HFFc6 (cell line): ENCODE data around the gene THSD7B. TPM values are rescaled to one million over a fixed set of nuclear protein-coding genes. Genes with fewer than 3 reads are reported as not detected.

Experiments used
- DNase-seq: peaks from one replicate; pipeline ENCODE4 v3.0.0-alpha.2; 2018
- H3K27ac Mint-ChIP-seq: 2 replicates; pipeline ENCODE4 v1.8.0; 2020; ENCODE audit warnings: mild to moderate bottlenecking, mixed read lengths
- H3K27me3 Mint-ChIP-seq: 2 replicates; pipeline ENCODE4 v1.8.0; 2021; ENCODE audit warnings: mild to moderate bottlenecking, moderate library complexity, mixed read lengths; ENCODE audit not compliant: insufficient read depth
- H3K36me3 Mint-ChIP-seq: 2 replicates; pipeline ENCODE4 v1.8.0; 2021; ENCODE audit warnings: low read depth, mixed read lengths
- H3K4me1 Mint-ChIP-seq: 2 replicates; pipeline ENCODE4 v1.8.0; 2020; ENCODE audit warnings: low read depth, mixed read lengths
- H3K4me3 Mint-ChIP-seq: 2 replicates; pipeline ENCODE4 v1.8.0; 2020; ENCODE audit warnings: mild to moderate bottlenecking, moderate library complexity, mixed read lengths
- H3K9me3 Mint-ChIP-seq: 2 replicates; pipeline ENCODE4 v1.8.0; 2020; ENCODE audit warnings: mild to moderate bottlenecking, mixed read lengths
- total RNA-seq, 6 experiments: library from RNA; stranded (reverse); fragmentation: NEBNext Ultra II Directional; extraction: Animal tissue kit (Norgen Biotek cat#: 25700); gene quantifications; 2 replicates in 1 of 6; 3 replicates in 5 of 6; pipeline ENCODE4 v1.2.3, GENCODE V29; 2021
- TF ChIP-seq, protein P1 (sequence below): fragments of 200-600 bp; sonication (generic); IDR thresholded peaks from 2 replicates; pipeline ENCODE4 v1.5.0; 2021; ENCODE audit warnings: antibody characterized with exemption, mild to moderate bottlenecking

THSD7B gene
- total RNA-seq, 6 experiments from 2014 or later = 0.10 to 0.25 (median 0.22) TPM; not detected in 2

DNA sequence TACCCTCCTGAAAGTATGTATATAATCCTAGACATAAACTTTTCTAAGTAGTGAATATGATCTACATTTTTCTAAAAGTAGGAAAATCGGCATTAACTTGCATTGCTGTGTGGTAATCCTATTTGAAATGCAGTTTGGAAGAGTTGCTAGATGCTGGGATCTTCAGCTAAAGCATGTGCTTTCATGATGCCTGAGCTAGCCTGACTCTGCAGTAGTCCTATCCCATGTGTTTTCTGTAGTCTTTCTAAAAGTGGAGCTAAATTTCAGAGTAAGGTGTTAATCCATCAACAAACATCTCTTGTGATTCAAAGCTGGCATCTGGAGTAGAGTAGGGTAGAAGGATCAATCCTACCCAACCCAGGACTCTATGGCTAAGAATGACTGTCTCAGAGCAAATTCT lies 229.4 kb downstream of the THSD7B start:
- H3K27me3 Mint-ChIP-seq = no peaks in the 10 kb centered on the region; the same call in 1 of the 2 replicates
- peaks cover 5% of the 10 kb centered on the region; the same call in 1 of the 2 replicates for H3K4me1 Mint-ChIP-seq
- TF ChIP-seq, protein P1, sequence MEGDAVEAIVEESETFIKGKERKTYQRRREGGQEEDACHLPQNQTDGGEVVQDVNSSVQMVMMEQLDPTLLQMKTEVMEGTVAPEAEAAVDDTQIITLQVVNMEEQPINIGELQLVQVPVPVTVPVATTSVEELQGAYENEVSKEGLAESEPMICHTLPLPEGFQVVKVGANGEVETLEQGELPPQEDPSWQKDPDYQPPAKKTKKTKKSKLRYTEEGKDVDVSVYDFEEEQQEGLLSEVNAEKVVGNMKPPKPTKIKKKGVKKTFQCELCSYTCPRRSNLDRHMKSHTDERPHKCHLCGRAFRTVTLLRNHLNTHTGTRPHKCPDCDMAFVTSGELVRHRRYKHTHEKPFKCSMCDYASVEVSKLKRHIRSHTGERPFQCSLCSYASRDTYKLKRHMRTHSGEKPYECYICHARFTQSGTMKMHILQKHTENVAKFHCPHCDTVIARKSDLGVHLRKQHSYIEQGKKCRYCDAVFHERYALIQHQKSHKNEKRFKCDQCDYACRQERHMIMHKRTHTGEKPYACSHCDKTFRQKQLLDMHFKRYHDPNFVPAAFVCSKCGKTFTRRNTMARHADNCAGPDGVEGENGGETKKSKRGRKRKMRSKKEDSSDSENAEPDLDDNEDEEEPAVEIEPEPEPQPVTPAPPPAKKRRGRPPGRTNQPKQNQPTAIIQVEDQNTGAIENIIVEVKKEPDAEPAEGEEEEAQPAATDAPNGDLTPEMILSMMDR = no peak
- no peak for DNase-seq
- H3K36me3 Mint-ChIP-seq = no peaks in the 10 kb centered on the region
- no peaks in the 10 kb centered on the region for H3K9me3 Mint-ChIP-seq
- H3K27ac Mint-ChIP-seq = no peak overlapping the region
- H3K4me3 Mint-ChIP-seq = no peak overlapping the region

DNA sequence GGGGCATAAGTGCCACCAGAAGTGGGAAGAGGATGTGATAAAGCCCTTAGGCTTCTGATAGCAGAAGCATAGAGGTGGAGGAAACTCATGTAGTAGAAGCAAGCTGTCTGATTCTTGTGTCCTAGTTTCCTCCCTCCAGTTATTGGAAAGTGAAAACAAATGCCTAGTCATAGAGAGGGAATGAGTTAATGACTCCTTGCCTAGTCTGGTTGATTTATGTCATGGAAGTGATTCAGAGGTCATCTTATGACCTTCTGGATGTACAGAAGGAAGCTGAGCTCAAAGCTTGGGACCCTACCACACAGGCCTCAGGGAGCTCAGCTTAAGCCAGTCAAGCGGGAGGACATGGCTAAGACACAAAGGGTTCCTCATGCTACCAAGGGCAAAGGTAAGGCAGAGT lies 232.2 kb downstream of the THSD7B start:
- H3K27me3 Mint-ChIP-seq = no peaks in the 10 kb centered on the region; the same call in 1 of the 2 replicates
- peaks cover 5% of the 10 kb centered on the region; the same call in 1 of the 2 replicates for H3K4me1 Mint-ChIP-seq
- DNase-seq = no peak
- H3K27ac Mint-ChIP-seq = no peak overlapping the region
- H3K4me3 Mint-ChIP-seq = no peak overlapping the region
- H3K36me3 Mint-ChIP-seq = no peaks in the 10 kb centered on the region
- H3K9me3 Mint-ChIP-seq = no peaks in the 10 kb centered on the region
- TF ChIP-seq, protein P1 = no peak

DNA sequence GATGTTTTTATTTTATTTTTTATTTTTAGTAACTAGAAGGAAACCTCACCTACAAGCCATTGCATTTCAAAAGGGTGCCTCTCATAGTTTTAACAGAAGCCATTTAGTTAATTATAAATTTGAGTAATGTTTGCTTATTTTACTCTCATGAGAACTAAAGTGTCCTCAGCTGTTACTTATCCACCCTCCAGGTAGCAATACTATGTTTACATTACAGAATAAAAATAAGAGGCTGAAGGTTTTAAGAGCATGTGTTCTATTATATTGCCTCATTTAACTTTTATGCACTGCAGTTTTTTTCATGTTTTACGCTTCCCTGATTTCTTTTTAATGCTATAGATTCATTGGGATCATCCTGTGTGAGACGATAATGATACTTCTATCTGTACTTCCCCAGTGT lies 235.5 kb downstream of the THSD7B start:
- H3K27me3 Mint-ChIP-seq = no peaks in the 10 kb centered on the region; the same call in 1 of the 2 replicates

DNA sequence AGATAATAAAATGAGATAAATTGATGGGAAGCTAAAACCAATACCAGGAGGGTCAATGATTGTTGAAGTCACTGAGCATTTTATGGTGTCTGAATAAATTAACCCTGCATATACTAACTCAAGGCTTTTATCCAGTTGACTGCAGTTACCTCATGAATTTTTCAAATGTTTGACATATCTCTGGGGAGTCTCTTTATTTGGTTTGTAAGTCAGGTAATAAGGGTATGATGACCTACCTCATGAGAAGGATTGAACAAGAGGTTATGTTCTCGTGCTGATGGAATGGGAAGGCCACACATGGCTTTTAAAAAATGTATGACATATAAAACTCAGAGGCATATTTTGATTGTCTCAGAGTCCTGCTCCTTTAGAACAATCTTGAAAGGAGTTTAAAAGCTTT lies 237.6 kb downstream of the THSD7B start:
- TF ChIP-seq, protein P1 = no peak
- DNase-seq = no peak
- Mint-ChIP-seq H3K4me1 (no peaks in the 10 kb centered on the region), H3K36me3 (no peaks in the 10 kb centered on the region), H3K9me3 (no peaks in the 10 kb centered on the region), H3K4me3 (no peak overlapping the region), H3K27me3 (no peaks in the 10 kb centered on the region), H3K27ac (no peak overlapping the region)

More for the DNA sequence above, 235.5 kb downstream of the THSD7B start:
- DNase-seq = no peak
- TF ChIP-seq, protein P1 = no peak
- H3K36me3 Mint-ChIP-seq = no peaks in the 10 kb centered on the region
- no peak overlapping the region for H3K27ac Mint-ChIP-seq
- no peak overlapping the region for H3K4me3 Mint-ChIP-seq
- peaks cover 5% of the 10 kb centered on the region; the same call in 1 of the 2 replicates for H3K4me1 Mint-ChIP-seq
- no peaks in the 10 kb centered on the region for H3K9me3 Mint-ChIP-seq

DNA sequence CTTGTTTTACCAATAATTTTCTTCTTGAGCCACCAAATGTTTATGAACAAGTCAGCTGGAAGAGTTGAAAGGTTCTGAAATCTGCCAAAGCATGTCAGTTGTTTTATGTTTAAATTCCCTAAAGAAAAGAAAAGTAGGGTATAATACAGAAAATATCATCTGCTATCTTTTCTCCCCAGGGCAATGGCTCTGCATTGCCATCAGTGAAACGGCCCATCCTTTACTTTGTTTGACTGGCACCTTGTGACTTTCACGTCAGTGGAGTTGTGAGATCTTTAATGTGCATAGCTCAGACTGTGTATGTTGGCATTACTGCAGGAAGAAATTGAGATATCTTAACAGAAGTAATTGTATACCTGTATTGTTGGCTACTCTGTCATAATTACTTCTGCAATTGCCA lies 239.9 kb downstream of the THSD7B start:
- Mint-ChIP-seq H3K27me3 (peaks cover 3% of the 10 kb centered on the region; the same call in 1 of the 2 replicates), H3K27ac (no peak overlapping the region), H3K4me1 (no peaks in the 10 kb centered on the region), H3K4me3 (no peak overlapping the region), H3K9me3 (no peaks in the 10 kb centered on the region), H3K36me3 (no peaks in the 10 kb centered on the region)
- TF ChIP-seq, protein P1 = no peak
- DNase-seq = no peak

DNA sequence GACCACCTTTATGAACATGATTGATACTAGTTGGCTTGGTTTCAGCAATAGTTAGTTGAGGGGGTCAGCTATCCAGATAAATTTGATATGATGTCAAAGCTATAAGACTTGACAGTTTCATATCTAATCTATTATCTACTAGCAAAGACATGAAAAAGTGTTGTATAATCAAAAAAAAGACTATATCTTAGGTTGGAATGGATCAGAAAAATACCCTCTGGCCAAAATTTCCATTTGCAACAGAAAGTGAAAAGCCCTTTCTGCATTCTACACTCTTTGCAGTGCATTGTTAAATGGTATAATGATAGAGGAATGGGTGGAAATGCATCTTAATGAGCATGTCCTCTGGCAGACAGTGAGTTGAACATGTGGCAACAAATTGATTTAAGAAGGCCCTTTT lies 242.6 kb downstream of the THSD7B start:
- Mint-ChIP-seq H3K27me3 (peaks cover 3% of the 10 kb centered on the region; the same call in 1 of the 2 replicates), H3K4me3 (no peak overlapping the region), H3K27ac (no peak overlapping the region), H3K4me1 (no peaks in the 10 kb centered on the region), H3K9me3 (no peaks in the 10 kb centered on the region), H3K36me3 (no peaks in the 10 kb centered on the region)
- TF ChIP-seq, protein P1 = no peak
- no peak for DNase-seq
